SK-N-SH treated with all-trans-retinoic acid at 6 μM for 48 hours (cell line): ENCODE data around the gene BIRC5.

Experiments
- ATAC-seq: fragments of 200-7000 bp; cut with Tn5 transposase; 3 replicates; pipeline ENCODE4 v1.9.1; 2020; ENCODE audit warnings: mild to moderate bottlenecking, moderate library complexity
- BACH2 ChIP-seq: fragments of 250-450 bp; sonication (Bioruptor Pico); IDR thresholded peaks from 2 replicates; pipeline ENCODE4 v1.9.0; 2021; ENCODE audit warnings: mild to moderate bottlenecking, borderline replicate concordance
- CREB5 ChIP-seq: fragments of 250-450 bp; sonication (Bioruptor Pico); IDR thresholded peaks from 2 replicates; pipeline ENCODE4 v1.5.1; 2020; ENCODE audit warnings: low read depth, mild to moderate bottlenecking, moderate library complexity
- CSDC2 ChIP-seq: fragments of 250-450 bp; sonication (Bioruptor Pico); IDR thresholded peaks from 2 replicates; pipeline ENCODE4 v1.5.0; 2020; ENCODE audit warnings: mild to moderate bottlenecking, moderate library complexity
- CSRNP3 ChIP-seq: fragments of 250-450 bp; sonication (Bioruptor Pico); IDR thresholded peaks from 2 replicates; pipeline ENCODE4 v1.5.1; 2021; ENCODE audit warnings: mild to moderate bottlenecking, moderate library complexity
- ESRRG ChIP-seq: fragments of 250-450 bp; sonication (Bioruptor Pico); IDR thresholded peaks from 2 replicates; pipeline ENCODE4 v1.6.1; 2021; ENCODE audit warnings: mild to moderate bottlenecking
- GLIS3 ChIP-seq: fragments of 250-450 bp; sonication (Bioruptor Pico); IDR thresholded peaks from 2 replicates; pipeline ENCODE4 v1.5.0; 2020; ENCODE audit warnings: mild to moderate bottlenecking, moderate library complexity
- ISL1 ChIP-seq: fragments of 250-450 bp; sonication (Bioruptor Pico); IDR thresholded peaks from 2 replicates; pipeline ENCODE4 v2.1.2; 2022; ENCODE audit warnings: mild to moderate bottlenecking, moderate library complexity
- OSR1 ChIP-seq: fragments of 250-450 bp; sonication (Bioruptor Pico); IDR thresholded peaks from 2 replicates; pipeline ENCODE4 v1.8.0; 2022; ENCODE audit warnings: moderate library complexity, mild to moderate bottlenecking, inconsistent platforms
- PATZ1 ChIP-seq: fragments of 250-450 bp; sonication (Bioruptor Pico); IDR thresholded peaks from 2 replicates; pipeline ENCODE4 v1.8.0; 2020; ENCODE audit warnings: mild to moderate bottlenecking, moderate library complexity, borderline replicate concordance
- POU6F1 ChIP-seq: fragments of 250-450 bp; sonication (Bioruptor Pico); IDR thresholded peaks from 2 replicates; pipeline ENCODE4 v1.8.0; 2021; ENCODE audit warnings: low read depth, mild to moderate bottlenecking, moderate library complexity, borderline replicate concordance
- SNAI2 ChIP-seq: fragments of 250-450 bp; sonication (Bioruptor Pico); IDR thresholded peaks from 2 replicates; pipeline ENCODE4 v1.5.0; 2020; ENCODE audit warnings: mild to moderate bottlenecking, moderate library complexity
- TCF4 ChIP-seq: fragments of 250-450 bp; sonication (Bioruptor Pico); IDR thresholded peaks from 2 replicates; pipeline ENCODE4 v1.8.0; 2021; ENCODE audit warnings: mild to moderate bottlenecking, moderate library complexity, borderline replicate concordance
- TOX ChIP-seq: fragments of 250-450 bp; sonication (Bioruptor Pico); IDR thresholded peaks from 2 replicates; pipeline ENCODE4 v1.8.0; 2021; ENCODE audit warnings: mild to moderate bottlenecking, moderate library complexity, borderline replicate concordance
- ZC3H10 ChIP-seq: fragments of 250-450 bp; sonication (Bioruptor Pico); IDR thresholded peaks from 2 replicates; pipeline ENCODE4 v1.5.1; 2021; ENCODE audit warnings: mild to moderate bottlenecking, moderate library complexity
- ZFP3 ChIP-seq: fragments of 250-450 bp; sonication (Bioruptor Pico); IDR thresholded peaks from 2 replicates; pipeline ENCODE4 v1.5.0; 2020; ENCODE audit warnings: mild to moderate bottlenecking, moderate library complexity
- ZFP30 ChIP-seq: fragments of 450-650 bp; formaldehyde crosslinking; IDR thresholded peaks from 2 replicates; pipeline ENCODE4 v1.5.0; 2022; ENCODE audit warnings: mild to moderate bottlenecking, moderate library complexity
- ZNF70 ChIP-seq: fragments of 450-650 bp; formaldehyde crosslinking; IDR thresholded peaks from 2 replicates; pipeline ENCODE4 v1.5.0; 2020; ENCODE audit warnings: mild to moderate bottlenecking, moderate library complexity
- ZNF8 ChIP-seq: fragments of 450-650 bp; formaldehyde crosslinking; IDR thresholded peaks from 2 replicates; pipeline ENCODE4 v1.5.0; 2020; ENCODE audit warnings: mild to moderate bottlenecking, moderate library complexity
- TF ChIP-seq, protein P1 (sequence below): fragments of 250-450 bp; sonication (Bioruptor Pico); IDR thresholded peaks from 2 replicates; pipeline ENCODE4 v1.5.0; 2020; ENCODE audit warnings: mild to moderate bottlenecking, moderate library complexity

Gene BIRC5

DNA sequence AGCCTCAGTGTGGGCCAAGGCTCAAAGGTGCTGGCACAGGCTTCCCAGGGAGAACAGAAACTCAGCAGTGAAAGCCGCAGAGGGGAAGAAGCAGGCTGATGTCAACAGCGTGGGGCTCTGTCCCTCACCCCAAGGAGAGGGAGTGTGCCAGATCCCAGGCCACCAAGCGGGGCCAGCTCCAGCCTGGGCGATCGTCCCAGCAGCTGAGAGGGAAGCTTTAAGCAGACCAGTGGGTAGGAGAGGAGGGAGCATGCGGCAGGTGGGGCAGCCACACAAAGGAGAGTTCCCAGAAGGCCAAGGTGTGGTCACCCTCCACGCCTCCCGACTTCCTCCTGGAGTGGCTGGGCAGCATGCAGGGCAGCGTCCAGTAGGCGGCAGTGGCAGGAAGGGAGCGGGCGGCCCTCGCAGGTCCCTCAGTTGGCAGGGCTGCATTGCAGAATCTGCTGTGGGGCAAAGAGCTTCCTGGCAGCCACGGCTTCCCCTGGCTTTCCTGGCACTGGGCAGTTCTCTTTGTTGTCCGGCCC lies 39.6 kb upstream of the BIRC5 start (continued):
- no peak for TF ChIP-seq PATZ1 (CRISPR knock-in tag)
- TF ChIP-seq CSDC2 (CRISPR knock-in tag): no peak
- TF ChIP-seq, all 23 proteins: peak for 0

- TF ChIP-seq ZFP30 (CRISPR knock-in tag): no peak
- no peak for TF ChIP-seq TCF4 (CRISPR knock-in tag)
- no peak for TF ChIP-seq ESRRG
- no peak for TF ChIP-seq ZC3H10 (CRISPR knock-in tag)
- no peak for TF ChIP-seq GLIS3 (CRISPR knock-in tag)
- TF ChIP-seq ZNF70 (CRISPR knock-in tag): no peak
- TF ChIP-seq ZFP3 (CRISPR knock-in tag): no peak
- TF ChIP-seq TOX (CRISPR knock-in tag): no peak
- no peak for TF ChIP-seq CSDC2 (CRISPR knock-in tag)
- no peak for TF ChIP-seq POU6F1 (CRISPR knock-in tag)
- TF ChIP-seq, protein P1, sequence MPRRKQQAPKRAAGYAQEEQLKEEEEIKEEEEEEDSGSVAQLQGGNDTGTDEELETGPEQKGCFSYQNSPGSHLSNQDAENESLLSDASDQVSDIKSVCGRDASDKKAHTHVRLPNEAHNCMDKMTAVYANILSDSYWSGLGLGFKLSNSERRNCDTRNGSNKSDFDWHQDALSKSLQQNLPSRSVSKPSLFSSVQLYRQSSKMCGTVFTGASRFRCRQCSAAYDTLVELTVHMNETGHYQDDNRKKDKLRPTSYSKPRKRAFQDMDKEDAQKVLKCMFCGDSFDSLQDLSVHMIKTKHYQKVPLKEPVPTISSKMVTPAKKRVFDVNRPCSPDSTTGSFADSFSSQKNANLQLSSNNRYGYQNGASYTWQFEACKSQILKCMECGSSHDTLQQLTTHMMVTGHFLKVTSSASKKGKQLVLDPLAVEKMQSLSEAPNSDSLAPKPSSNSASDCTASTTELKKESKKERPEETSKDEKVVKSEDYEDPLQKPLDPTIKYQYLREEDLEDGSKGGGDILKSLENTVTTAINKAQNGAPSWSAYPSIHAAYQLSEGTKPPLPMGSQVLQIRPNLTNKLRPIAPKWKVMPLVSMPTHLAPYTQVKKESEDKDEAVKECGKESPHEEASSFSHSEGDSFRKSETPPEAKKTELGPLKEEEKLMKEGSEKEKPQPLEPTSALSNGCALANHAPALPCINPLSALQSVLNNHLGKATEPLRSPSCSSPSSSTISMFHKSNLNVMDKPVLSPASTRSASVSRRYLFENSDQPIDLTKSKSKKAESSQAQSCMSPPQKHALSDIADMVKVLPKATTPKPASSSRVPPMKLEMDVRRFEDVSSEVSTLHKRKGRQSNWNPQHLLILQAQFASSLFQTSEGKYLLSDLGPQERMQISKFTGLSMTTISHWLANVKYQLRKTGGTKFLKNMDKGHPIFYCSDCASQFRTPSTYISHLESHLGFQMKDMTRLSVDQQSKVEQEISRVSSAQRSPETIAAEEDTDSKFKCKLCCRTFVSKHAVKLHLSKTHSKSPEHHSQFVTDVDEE (CRISPR knock-in tag): no peak
- TF ChIP-seq CREB5 (CRISPR knock-in tag): no peak
- no peak for TF ChIP-seq OSR1
- TF ChIP-seq PATZ1 (CRISPR knock-in tag): no peak
- no peak for TF ChIP-seq ISL1 (CRISPR knock-in tag)
- no peak for TF ChIP-seq ZNF8
- no peak for TF ChIP-seq CSRNP3 (CRISPR knock-in tag)
- TF ChIP-seq SNAI2 (CRISPR knock-in tag): no peak
- TF ChIP-seq BACH2 (CRISPR knock-in tag): no peak
- no peak for ATAC-seq
These were observed 39.0 kb upstream of the BIRC5 start for GRCh38 chr17:78174870-78175642.
